HL-60 (cell line): ENCODE measurements around the gene OR2T8.

ENCODE experiments used
- CTCF ChIP-seq: IDR thresholded peaks from one replicate; pipeline ENCODE4 v1.5.1; 2011; ENCODE audit warnings: low read length, control low read depth, inconsistent platforms; ENCODE audit not compliant: insufficient read depth
- GABPA ChIP-seq: IDR thresholded peaks from 2 replicates; pipeline ENCODE4 v1.6.1; 2012; ENCODE audit warnings: low read depth
- POLR2AphosphoS5 ChIP-seq: IDR thresholded peaks from 2 replicates; pipeline ENCODE4 v1.6.1; 2012; ENCODE audit warnings: low read depth
- REST ChIP-seq: IDR thresholded peaks from 2 replicates; pipeline ENCODE4 v1.6.1; 2012; ENCODE audit warnings: low read depth; ENCODE audit not compliant: insufficient replicate concordance
- SPI1 ChIP-seq: IDR thresholded peaks from 2 replicates; pipeline ENCODE4 v1.6.1; 2012; ENCODE audit warnings: low read depth, mild to moderate bottlenecking, borderline replicate concordance

- TF ChIP-seq CTCF (no peak), REST (no peak), POLR2AphosphoS5 (no peak), SPI1 (no peak), GABPA (no peak)
Observed at GRCh38 chr1:247905181-247905580, 14.9 kb upstream of the OR2T8 start.
